GM12878 (cell line): ENCODE results near the gene NR6A1. TPM values are rescaled to one million over a fixed set of nuclear protein-coding genes. Genes with fewer than 3 reads are reported as not detected.

Experiments
- CREB1 ChIP-seq: IDR thresholded peaks from 2 replicates; pipeline ENCODE4 v1.6.1; 2012; ENCODE audit warnings: low read depth, mild to moderate bottlenecking, inconsistent platforms
- CTCF ChIP-seq, 3 experiments: IDR thresholded peaks in 2 of 3; conservative IDR thresholded peaks in 1 of 3; 2 replicates each; pipeline ENCODE4 v1.5.1; 2011; ENCODE audit warnings: low read depth in 3 of 3, low read length in 3 of 3, mild to moderate bottlenecking in 3 of 3, control low read depth in 2 of 3, moderate library complexity in 2 of 3, inconsistent platforms in 1 of 3, mixed read lengths in 1 of 3; ENCODE audit not compliant: control insufficient read depth in 2 of 3, insufficient read depth in 1 of 3; ENCODE audit errors: extremely low read depth in 1 of 3
- CUX1 ChIP-seq: IDR thresholded peaks from 2 replicates; pipeline ENCODE4 v1.6.1; 2012; ENCODE audit warnings: improper control_type of control experiment, low read depth, low read length; ENCODE audit not compliant: insufficient replicate concordance
- EZH2 ChIP-seq: IDR thresholded peaks from 2 replicates; pipeline ENCODE4 v1.6.1; 2012; ENCODE audit warnings: low read depth, mild to moderate bottlenecking, control low read depth, inconsistent platforms, low read length, borderline replicate concordance; ENCODE audit not compliant: control insufficient read depth
- IRF4 ChIP-seq: IDR thresholded peaks from 2 replicates; pipeline ENCODE4 v1.6.1; 2011; ENCODE audit warnings: low read depth, low read length
- NBN ChIP-seq: fragments of 450-650 bp; IDR thresholded peaks from 2 replicates; pipeline ENCODE4 v1.6.1; 2016
- PML ChIP-seq: IDR thresholded peaks from 2 replicates; pipeline ENCODE4 v1.6.1; 2012; ENCODE audit warnings: low read length, inconsistent platforms
- PRDM15 ChIP-seq: fragments of 450-650 bp; formaldehyde crosslinking; IDR thresholded peaks from 2 replicates; pipeline ENCODE4 v1.4.0; 2020; ENCODE audit warnings: mild to moderate bottlenecking, moderate library complexity
- RB1 ChIP-seq: fragments of 450-650 bp; formaldehyde crosslinking; IDR thresholded peaks from 2 replicates; pipeline ENCODE4 v1.6.1; 2017; ENCODE audit warnings: mild to moderate bottlenecking, borderline replicate concordance
- RUNX3 ChIP-seq: IDR thresholded peaks from 2 replicates; pipeline ENCODE4 v1.6.1; 2012; ENCODE audit warnings: low read length, inconsistent platforms
- SIX5 ChIP-seq: IDR thresholded peaks from 2 replicates; pipeline ENCODE4 v1.6.1; 2011; ENCODE audit warnings: mild to moderate bottlenecking, low read depth, low read length, moderate library complexity; ENCODE audit not compliant: severe bottlenecking
- SMARCA5 ChIP-seq: fragments of 450-650 bp; IDR thresholded peaks from 2 replicates; pipeline ENCODE4 v1.6.1; 2017; ENCODE audit warnings: mild to moderate bottlenecking
- SMC3 ChIP-seq: IDR thresholded peaks from 2 replicates; pipeline ENCODE4 v1.6.1; 2011; ENCODE audit warnings: low read length, improper control_type of control experiment, borderline replicate concordance
- USF1 ChIP-seq: IDR thresholded peaks from 2 replicates; pipeline ENCODE4 v1.6.1; 2011; ENCODE audit warnings: borderline replicate concordance, low read depth, mild to moderate bottlenecking, moderate library complexity, mixed read lengths, low read length; ENCODE audit not compliant: insufficient read depth; ENCODE audit errors: extremely low read length
- YY1 ChIP-seq: IDR thresholded peaks from 2 replicates; pipeline ENCODE4 v1.6.1; 2011; ENCODE audit warnings: low read depth, mild to moderate bottlenecking, low read length
- ZNF207 ChIP-seq: fragments of 450-650 bp; IDR thresholded peaks from 2 replicates; pipeline ENCODE4 v1.6.1; 2014; ENCODE audit warnings: antibody characterized with exemption, mild to moderate bottlenecking, borderline replicate concordance
- ZNF24 ChIP-seq: fragments of 450-650 bp; IDR thresholded peaks from 2 replicates; pipeline ENCODE4 v1.6.1; 2017; ENCODE audit warnings: antibody characterized with exemption, mild to moderate bottlenecking
- polyA plus RNA-seq, 11 experiments: library from polyadenylated mRNA; depleted of rRNA in 4 of 11; unstranded in 6 of 11; stranded (reverse) in 5 of 11; fragments of >200 nt; fragmentation: Nextera tagmentation in 4 of 11; fragmentation: Illumina TruSeq in 1 of 11; extraction: Ambion mirVana in 4 of 11; extraction: Trizol in 1 of 11; gene quantifications; 1 replicate in 1 of 11; 2 replicates in 10 of 11; pipeline versions ENCODE4 v1.2.1 to v1.2.3, GENCODE V29; 2011 to 2016; ENCODE audit warnings: inconsistent platforms in 2 of 11, missing spikeins in 2 of 11, low read depth in 1 of 11
- total RNA-seq, 4 experiments: library from RNA; depleted of rRNA in 3 of 4; stranded (reverse); fragments of >200 nt in 3 of 4; fragmentation: Illumina TruSeq in 1 of 4; extraction: Trizol in 1 of 4; gene quantifications; 2 replicates each; pipeline versions ENCODE4 v1.2.1 to v1.2.3, GENCODE V29; 2013 to 2021

NR6A1 gene
- total and polyA plus RNA-seq, 10 of the 15 experiments (the other 5 are each of a cell fraction or from before 2014, with no cell fraction given) = 1.2 to 9.2 (median 4.6) TPM

- TF ChIP-seq PRDM15 (CRISPR knock-in tag) (no peak), EZH2 (no peak), USF1 (peak; percentile 19), RUNX3 (peak; percentile 21; the same call in 1 of the 2 replicates), PML (no peak), SIX5 (no peak), NBN (peak; percentile 69; the same call in 1 of the 2 replicates), YY1 (0 out of 2 replicates have a peak, but pooled peaks have one; percentile 53), SMC3 (peak; percentile 91; the same call in 1 of the 2 replicates), CREB1 (peak; percentile 56; the same call in 1 of the 2 replicates), ZNF24 (no peak), RB1 (no peak), CTCF (IDR thresholded peaks at IDR 0.05 in 2 of 3, conservative IDR thresholded peaks at IDR 0.05 in 1 of 3; ENCODE audit: control insufficient read depth in 2 of 3, extremely low read depth in 1 of 3, insufficient read depth in 1 of 3, low read depth in 3 of 3, low read length in 3 of 3) (peak; percentile 75 to 91 (median 76); a peak in 5 of 6 replicates), ZNF207 (no peak), CUX1 (no peak), IRF4 (0 out of 2 replicates have a peak, but pooled peaks have one; percentile 40), SMARCA5 (peak; percentile 52; the same call in 1 of the 2 replicates)
Measured at GRCh38 chr9:124774129-124774978, 3.2 kb upstream of the NR6A1 start (continued).
